Pancreas (tissue), 10 donors: ENCODE data around the gene ZNF281. TPM values are rescaled to one million over a fixed set of nuclear protein-coding genes. Genes with fewer than 3 reads are reported as not detected.

Experiments used
- ATAC-seq, 4 donors: fragments of 200-7000 bp; cut with Tn5 transposase; one replicate each; pipeline versions ENCODE4 v1.8.0 to v1.9.1; 2020; ENCODE audit warnings: mild to moderate bottlenecking in 4 of 4, moderate library complexity in 4 of 4
- DNase-seq, 6 donors: peaks; one replicate each; pipeline ENCODE4 v3.0.0-alpha.2; 2020
- FAIRE-seq: peaks from 2 replicates; lab custom pipeline; 2012; peaks lifted over from hg19 to GRCh38; lab: Jason Lieb, UNC
- H3K27ac ChIP-seq, 4 donors: fragments of 200-600 bp; sonication (generic); 1 replicate in 3 of 4; 2 replicates in 1 of 4; pipeline versions ENCODE4 v1.5.0 to v1.8.0; 2020
- H3K27me3 ChIP-seq, 4 donors: fragments of 200-600 bp; one replicate each; pipeline ENCODE4 v1.8.0; 2021
- H3K36me3 ChIP-seq, 3 donors: fragments of 200-600 bp; sonication (generic) in 1 of 3; one replicate each; pipeline versions ENCODE4 v1.5.0 to v1.8.0; 2020 to 2021
- H3K4me1 ChIP-seq, 3 donors: fragments of 200-600 bp; one replicate each; pipeline ENCODE4 v1.8.0; 2021
- H3K4me3 ChIP-seq, 4 donors: fragments of 200-600 bp; sonication (generic) in 2 of 4; one replicate each; pipeline versions ENCODE4 v1.5.0 to v1.8.0; 2020 to 2021
- H3K9me3 ChIP-seq, 4 donors: fragments of 200-600 bp; one replicate each; pipeline ENCODE4 v1.8.0; 2021
- CTCF ChIP-seq, 4 donors: fragments of 200-600 bp; sonication (generic) in 3 of 4; IDR thresholded peaks; one replicate each; pipeline versions ENCODE4 v1.5.0 to v1.8.0; 2021; ENCODE audit warnings: antibody characterized with exemption in 4 of 4
- WGBS, 2 donors: extraction: QIAGEN DNeasy Blood & Tissue Kit; methylation state at CpG; one replicate each; pipeline ENCODE4 v1.1.7; 2013; 5-methylcytosine and 5-hydroxymethylcytosine counted together
- intact Hi-C, 3 donors: fragments of 100-400 bp; cut with DNase I; formaldehyde crosslinking; loops; one replicate each; pipeline versions ENCODE4 v1.11.1 to v1.14.2; 2022
- polyA plus RNA-seq, 2 donors: library from polyadenylated mRNA; stranded (reverse); fragments of 200-250 nt; gene quantifications; one replicate each; pipeline ENCODE4 v1.2.3, GENCODE V29; 2013
- total RNA-seq, 6 donors: library from RNA; stranded (reverse); fragmentation: NEBNext Ultra II Directional in 4 of 6; extraction: Animal tissue kit (Norgen Biotek cat#: 25700) in 4 of 6; gene quantifications; one replicate each; pipeline versions ENCODE4 v1.2.1 to v1.2.4, GENCODE V29; 2021 to 2023
- donor health status: healthy with polysubstance abuse.
- donor health status: DM: no; HTN: no; CAD: no; lungs with moderate emphysema.
- donor health status: DM: no; HTN: no; CAD: no.
- donor health status: control.
- donor health status: control.
- donor health status: Bipolar disorder and iron deficiency.
- donor health status: DM: yes; HTN: yes; CAD: no.
- donor health status: DM: no; HTN: no; CAD: no.
- donor health status: DM: no; HTN: no; CAD: no.
- donor health status: DM: yes; HTN: yes; CAD: no.

The ZNF281 gene
- total and polyA plus RNA-seq, 8 donors = 2.2 to 10.0 (median 4.0) TPM

- no peak for TF ChIP-seq CTCF (IDR thresholded peaks at IDR 0.05)
- H3K4me3 ChIP-seq = peak overlapping the region in 1 of 4 donors; percentile 8
- peak in 3 of 4 donors; percentile 39 to 59 (median 56) for ATAC-seq
Measured at GRCh38 chr1:200437556-200438203, 27.8 kb upstream of the ZNF281 start.

GRCh38 chr1:200437088-200437487 lies 27.3 kb upstream of the ZNF281 start:
- H3K27ac ChIP-seq = no peak overlapping the region
- H3K9me3 ChIP-seq = no peaks in the 10 kb centered on the region
- FAIRE-seq (no peak), DNase-seq (no peak), ATAC-seq (no peak)
- intact Hi-C loops = no loop called here
- H3K4me3 ChIP-seq = no peak overlapping the region
- H3K36me3 ChIP-seq = no peaks in the 10 kb centered on the region
- no peaks in the 10 kb centered on the region for H3K27me3 ChIP-seq
- peaks cover 0 to 5% (median 0%) of the 10 kb centered on the region in 3 donors for H3K4me1 ChIP-seq
- TF ChIP-seq CTCF (IDR thresholded peaks at IDR 0.05) = no peak

More at GRCh38 chr1:200437556-200438203, 27.8 kb upstream of the ZNF281 start:
- H3K4me1 ChIP-seq = peaks cover 0 to 5% (median 0%) of the 10 kb centered on the region in 3 donors
- peak; percentile 60 for FAIRE-seq
- no peak overlapping the region for H3K27ac ChIP-seq
- H3K9me3 ChIP-seq = no peaks in the 10 kb centered on the region
- no peaks in the 10 kb centered on the region for H3K36me3 ChIP-seq
- H3K27me3 ChIP-seq = no peaks in the 10 kb centered on the region
- 27 to 40% methylated on average over 5 of the region's 5 CpGs for WGBS, 2 donors
- intact Hi-C loops = no loop called here
- DNase-seq = no peak

- Histone ChIP-seq H3K4me1 (peaks cover 0 to 5% (median 0%) of the 10 kb centered on the region in 3 donors), H3K36me3 (no peaks in the 10 kb centered on the region), H3K9me3 (no peaks in the 10 kb centered on the region), H3K4me3 (no peak overlapping the region), H3K27me3 (no peaks in the 10 kb centered on the region), H3K27ac (no peak overlapping the region)
- DNase-seq (no peak), ATAC-seq (no peak), FAIRE-seq (no peak)
- intact Hi-C loops = no loop called here
- no peak for TF ChIP-seq CTCF (IDR thresholded peaks at IDR 0.05)
Measured at GRCh38 chr1:200436436-200436835, 26.6 kb upstream of the ZNF281 start.

DNA sequence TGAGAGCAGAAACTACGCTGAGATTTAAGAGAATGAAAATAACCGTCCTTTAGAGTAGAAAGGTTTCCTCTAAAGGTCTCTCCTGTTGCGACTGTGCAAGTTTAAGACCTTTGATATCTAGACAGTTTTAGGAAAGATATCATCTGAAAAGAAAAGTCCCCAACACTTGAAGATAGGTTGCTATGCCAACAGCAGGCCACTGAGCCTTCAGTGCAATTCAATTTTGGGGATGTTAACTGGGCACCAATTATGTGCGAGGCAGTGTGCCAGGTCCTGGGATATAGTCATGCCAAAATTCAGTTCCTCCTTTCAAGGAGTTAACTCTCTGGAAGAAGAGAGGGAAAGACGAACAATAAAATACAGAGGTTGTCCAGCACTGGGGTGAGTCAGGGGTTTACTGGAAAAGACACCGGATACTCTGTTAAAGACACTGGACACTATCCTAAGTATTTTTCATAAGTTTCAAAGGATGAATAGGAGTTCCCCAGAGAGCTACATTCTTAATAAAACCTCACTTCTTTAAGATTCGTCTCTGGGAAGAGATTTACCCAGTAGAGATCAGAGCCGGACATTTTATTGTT lies 25.5 kb upstream of the ZNF281 start:
- Histone ChIP-seq H3K9me3 (no peaks in the 10 kb centered on the region), H3K4me3 (no peak overlapping the region), H3K27ac (no peak overlapping the region), H3K4me1 (peaks cover 0 to 5% (median 0%) of the 10 kb centered on the region in 3 donors), H3K36me3 (no peaks in the 10 kb centered on the region), H3K27me3 (no peaks in the 10 kb centered on the region)
- DNase-seq (no peak), ATAC-seq (no peak), FAIRE-seq (no peak)
- no peak for TF ChIP-seq CTCF (IDR thresholded peaks at IDR 0.05)
- intact Hi-C loops = no loop called here
- 84 to 89% methylated on average over 8 of the region's 8 CpGs for WGBS, 2 donors

DNA sequence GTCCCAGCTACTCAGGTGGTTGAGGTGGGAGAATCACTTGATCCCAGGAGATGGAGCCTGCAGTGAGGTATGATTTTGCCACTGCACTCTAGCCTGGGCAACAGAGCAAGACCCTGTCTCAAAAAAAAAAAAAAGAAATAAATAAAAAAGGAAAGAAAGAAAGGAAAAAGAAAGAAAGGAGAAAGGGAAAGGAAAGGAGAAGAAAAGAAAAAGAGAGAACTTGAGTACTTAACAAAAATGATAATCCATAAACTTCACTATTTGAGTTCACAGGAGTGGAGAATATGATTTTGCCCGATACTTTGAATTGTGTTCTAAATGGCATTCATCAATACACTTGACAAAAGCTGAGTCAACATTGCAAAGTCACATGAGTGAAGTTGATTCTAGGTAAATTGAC lies 23.8 kb upstream of the ZNF281 start:
- H3K4me3 ChIP-seq = no peak overlapping the region
- no peaks in the 10 kb centered on the region for H3K27me3 ChIP-seq
- no peak overlapping the region for H3K27ac ChIP-seq
- intact Hi-C loops = no loop called here
- H3K4me1 ChIP-seq = peaks cover 0 to 5% (median 0%) of the 10 kb centered on the region in 3 donors
- TF ChIP-seq CTCF (IDR thresholded peaks at IDR 0.05) = no peak
- peak in 1 of 4 donors; percentile 28 for ATAC-seq
- no peaks in the 10 kb centered on the region for H3K9me3 ChIP-seq
- no peak for DNase-seq
- WGBS, 2 donors = 49 to 58% methylated on average over 1 of the region's 1 CpG
- H3K36me3 ChIP-seq = no peaks in the 10 kb centered on the region
- FAIRE-seq = no peak
